GM21825 (cell line): ENCODE data around the gene USP5.

Experiments
- ATAC-seq: cut with Tn5 transposase; IDR thresholded peaks from one replicate; pipeline ENCODE4 v1.9.1; 2021; ENCODE audit warnings: mild to moderate bottlenecking, moderate library complexity; ENCODE audit not compliant: unreplicated experiment

Gene USP5

GRCh38 chr12:6851921-6852650 lies at the start of gene USP5:
USP5 (plus strand) TSS chr12:6852150; CDS start chr12:6852180, 30 bp downstream.
- ATAC-seq = peak; percentile 79

DNA sequence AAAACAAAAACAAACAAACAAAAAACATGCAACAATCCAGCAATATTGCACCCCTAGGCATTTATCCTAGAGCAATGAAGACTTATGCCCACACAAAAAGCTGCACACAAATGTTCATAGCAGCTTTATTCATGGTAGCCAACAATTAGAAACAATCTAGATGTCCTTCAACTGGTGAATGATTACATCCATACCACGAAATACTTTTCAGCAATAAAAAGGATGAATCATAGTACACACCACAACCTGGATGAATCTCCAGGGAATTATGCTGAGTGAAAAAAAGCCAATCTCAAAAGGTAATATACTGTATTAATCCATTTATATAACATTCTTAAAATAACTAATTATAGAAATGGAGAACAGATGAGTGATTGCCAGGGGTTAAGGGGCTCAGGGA lies 44.8 kb upstream of the USP5 start:
- no peak for ATAC-seq

- ATAC-seq = no peak
These were observed 42.9 kb upstream of the USP5 start for GRCh38 chr12:6809056-6809455.

DNA sequence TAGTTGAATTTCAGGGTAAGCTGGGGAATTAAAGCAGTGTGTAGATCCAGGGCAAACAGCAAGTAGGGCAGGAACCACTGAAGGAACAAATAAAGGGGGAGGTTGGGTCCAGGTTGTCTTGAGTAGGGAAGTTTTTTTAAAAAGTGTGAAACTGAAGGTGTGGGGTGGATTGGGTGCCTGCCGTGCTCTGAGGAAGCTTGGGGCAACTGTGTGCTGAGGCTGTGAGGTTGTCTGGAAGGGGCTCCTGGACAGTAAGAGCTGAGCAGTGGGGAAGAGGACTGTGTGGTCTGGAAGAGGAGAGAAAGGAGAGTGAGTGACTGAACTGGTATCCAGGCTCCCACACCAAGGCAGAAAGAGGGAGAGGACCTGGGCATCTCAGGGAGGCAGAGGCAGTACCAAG lies 41.2 kb upstream of the USP5 start:
- no peak for ATAC-seq

DNA sequence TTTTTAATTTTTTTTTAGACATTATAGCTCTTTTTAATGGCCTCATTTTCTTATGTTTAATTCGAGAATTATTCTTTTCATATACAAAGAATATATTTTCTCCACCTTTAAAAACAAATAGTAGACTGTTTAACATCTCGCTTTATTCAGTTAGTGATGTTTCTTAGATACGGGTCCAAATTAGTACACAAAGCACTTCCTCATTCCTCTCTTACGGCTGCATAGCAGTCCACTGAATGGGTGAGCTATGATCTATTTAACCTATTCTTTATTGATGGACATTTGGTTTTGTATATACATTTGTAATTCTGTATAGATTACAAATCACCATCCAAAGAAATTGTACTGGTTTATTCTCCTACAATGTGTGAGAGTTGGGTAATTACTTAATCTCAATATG lies 38.6 kb upstream of the USP5 start:
- no peak for ATAC-seq

GRCh38 chr12:6816598-6816997 lies 35.4 kb upstream of the USP5 start:
- ATAC-seq = no peak

GRCh38 chr12:6817098-6817497 lies 34.9 kb upstream of the USP5 start:
- ATAC-seq = no peak

DNA sequence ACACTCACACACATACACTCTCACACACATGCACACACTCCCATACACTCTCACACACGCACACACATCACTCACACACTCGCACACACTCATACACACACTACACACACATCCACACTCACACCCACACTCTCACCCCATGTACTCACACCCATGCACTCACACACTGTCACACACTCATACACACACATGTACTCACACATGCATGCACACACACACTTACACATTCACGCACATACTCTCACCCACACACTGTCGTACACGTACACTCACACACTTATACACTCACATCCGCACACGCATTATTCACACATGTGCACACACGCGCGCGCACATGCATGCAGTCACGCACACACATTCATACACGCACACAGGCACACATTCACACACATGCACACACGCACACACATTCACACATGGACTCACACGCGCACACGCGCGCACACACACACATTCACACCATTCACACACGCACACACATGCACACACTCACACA lies 34.2 kb upstream of the USP5 start:
- ATAC-seq = no peak

DNA sequence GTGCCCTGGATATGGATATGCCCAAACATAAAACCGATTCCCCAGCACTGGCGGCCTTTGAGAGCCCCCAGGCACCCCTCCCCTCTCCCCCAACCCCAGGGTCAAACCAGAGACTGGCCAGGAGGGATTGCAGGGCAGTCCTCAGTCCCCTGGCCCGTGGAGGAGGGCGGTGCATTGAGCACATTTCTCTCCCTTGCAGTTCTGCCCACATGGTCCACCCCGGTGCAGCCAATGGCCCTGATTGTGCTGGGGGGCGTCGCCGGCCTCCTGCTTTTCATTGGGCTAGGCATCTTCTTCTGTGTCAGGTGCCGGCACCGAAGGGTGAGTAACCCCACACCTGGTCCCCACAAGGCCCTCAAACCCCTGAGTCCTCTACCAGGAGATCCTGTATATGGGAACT lies 33.7 kb upstream of the USP5 start:
- ATAC-seq = no peak

DNA sequence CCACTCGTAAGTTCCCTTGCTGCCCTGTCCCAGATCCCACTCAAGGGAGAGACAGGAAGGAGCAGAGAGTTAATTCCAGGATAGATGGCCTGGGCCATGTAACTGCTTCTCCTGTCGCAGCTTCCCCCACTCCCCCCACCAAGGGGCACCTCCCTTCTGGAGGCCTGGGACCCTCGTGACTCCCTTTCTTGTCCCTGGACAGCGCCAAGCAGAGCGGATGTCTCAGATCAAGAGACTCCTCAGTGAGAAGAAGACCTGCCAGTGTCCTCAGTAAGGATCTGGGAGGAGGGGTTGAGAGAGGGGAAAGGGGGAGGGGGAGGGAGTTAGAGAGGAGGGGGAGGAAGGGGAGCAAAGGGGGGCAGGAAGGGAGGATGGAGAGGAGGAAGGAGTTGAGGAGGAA lies 33.3 kb upstream of the USP5 start:
- no peak for ATAC-seq

DNA sequence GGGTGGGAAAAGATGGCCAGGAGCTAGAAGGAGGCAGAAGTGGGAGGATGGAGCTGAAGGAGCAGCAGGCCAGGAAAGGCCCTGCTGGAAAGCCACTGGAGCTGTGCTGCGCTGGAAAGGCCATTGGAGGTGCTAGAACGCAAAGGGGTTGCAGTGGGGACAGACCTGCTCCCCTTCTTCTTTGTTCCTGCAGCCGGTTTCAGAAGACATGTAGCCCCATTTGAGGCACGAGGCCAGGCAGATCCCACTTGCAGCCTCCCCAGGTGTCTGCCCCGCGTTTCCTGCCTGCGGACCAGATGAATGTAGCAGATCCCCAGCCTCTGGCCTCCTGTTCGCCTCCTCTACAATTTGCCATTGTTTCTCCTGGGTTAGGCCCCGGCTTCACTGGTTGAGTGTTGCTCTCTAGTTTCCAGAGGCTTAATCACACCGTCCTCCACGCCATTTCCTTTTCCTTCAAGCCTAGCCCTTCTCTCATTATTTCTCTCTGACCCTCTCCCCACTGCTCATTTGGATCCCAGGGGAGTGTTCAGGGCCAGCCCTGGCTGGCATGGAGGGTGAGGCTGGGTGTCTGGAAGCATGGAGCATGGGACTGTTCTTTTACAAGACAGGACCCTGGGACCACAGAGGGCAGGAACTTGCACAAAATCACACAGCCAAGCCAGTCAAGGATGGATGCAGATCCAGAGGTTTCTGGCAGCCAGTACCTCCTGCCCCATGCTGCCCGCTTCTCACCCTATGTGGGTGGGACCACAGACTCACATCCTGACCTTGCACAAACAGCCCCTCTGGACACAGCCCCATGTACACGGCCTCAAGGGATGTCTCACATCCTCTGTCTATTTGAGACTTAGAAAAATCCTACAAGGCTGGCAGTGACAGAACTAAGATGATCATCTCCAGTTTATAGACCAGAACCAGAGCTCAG lies 32.6 kb upstream of the USP5 start:
- ATAC-seq = no peak

DNA sequence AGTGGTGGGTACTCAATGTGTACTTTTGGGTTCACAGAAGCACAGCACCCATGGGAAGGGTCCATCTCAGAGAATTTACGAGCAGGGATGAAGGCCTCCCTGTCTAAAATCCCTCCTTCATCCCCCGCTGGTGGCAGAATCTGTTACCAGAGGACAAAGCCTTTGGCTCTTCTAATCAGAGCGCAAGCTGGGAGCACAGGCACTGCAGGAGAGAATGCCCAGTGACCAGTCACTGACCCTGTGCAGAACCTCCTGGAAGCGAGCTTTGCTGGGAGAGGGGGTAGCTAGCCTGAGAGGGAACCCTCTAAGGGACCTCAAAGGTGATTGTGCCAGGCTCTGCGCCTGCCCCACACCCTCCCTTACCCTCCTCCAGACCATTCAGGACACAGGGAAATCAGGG lies 31.8 kb upstream of the USP5 start:
- ATAC-seq = no peak

- ATAC-seq = no peak
These were observed 30.1 kb upstream of the USP5 start, which contains the start of gene GPR162 for GRCh38 chr12:6821591-6822425. GPR162 (plus strand) TSS chr12:6821821; CDS start chr12:6823899, 2,078 bp downstream.

GRCh38 chr12:6822426-6823135 lies 29.4 kb upstream of the USP5 start:
- ATAC-seq = no peak

GRCh38 chr12:6823182-6824084 lies 28.5 kb upstream of the USP5 start:
- no peak for ATAC-seq

DNA sequence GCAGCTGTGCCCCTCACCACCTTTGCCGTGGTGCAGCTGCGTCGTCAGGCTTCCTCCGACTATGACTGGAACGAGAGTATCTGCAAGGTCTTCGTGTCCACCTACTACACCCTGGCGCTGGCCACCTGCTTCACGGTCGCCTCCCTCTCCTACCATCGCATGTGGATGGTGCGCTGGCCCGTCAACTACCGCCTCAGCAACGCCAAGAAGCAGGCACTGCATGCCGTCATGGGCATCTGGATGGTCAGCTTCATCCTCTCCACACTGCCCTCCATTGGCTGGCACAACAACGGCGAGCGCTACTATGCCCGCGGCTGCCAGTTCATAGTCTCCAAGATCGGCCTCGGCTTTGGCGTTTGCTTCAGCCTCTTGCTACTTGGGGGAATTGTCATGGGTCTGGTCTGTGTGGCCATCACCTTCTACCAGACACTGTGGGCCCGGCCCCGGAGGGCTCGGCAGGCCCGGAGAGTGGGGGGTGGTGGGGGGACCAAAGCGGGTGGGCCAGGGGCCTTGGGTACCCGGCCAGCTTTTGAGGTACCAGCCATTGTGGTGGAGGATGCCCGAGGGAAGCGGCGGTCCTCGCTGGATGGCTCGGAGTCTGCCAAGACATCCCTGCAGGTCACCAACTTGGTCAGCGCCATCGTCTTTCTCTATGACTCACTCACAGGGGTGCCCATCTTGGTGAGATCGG lies 27.7 kb upstream of the USP5 start:
- no peak for ATAC-seq

- ATAC-seq = no peak
These were observed 27.0 kb upstream of the USP5 start for GRCh38 chr12:6824901-6825381.

GRCh38 chr12:6825398-6826124 lies 26.4 kb upstream of the USP5 start:
- no peak for ATAC-seq
